Measurements from ENCODE around the gene ERCC3.
"Not testable (repeated sequence)": the region's sequence is repeated elsewhere in the genome, so short reads cannot be mapped to it uniquely, and the experiment has no call there.

Gene ERCC3

DNA sequence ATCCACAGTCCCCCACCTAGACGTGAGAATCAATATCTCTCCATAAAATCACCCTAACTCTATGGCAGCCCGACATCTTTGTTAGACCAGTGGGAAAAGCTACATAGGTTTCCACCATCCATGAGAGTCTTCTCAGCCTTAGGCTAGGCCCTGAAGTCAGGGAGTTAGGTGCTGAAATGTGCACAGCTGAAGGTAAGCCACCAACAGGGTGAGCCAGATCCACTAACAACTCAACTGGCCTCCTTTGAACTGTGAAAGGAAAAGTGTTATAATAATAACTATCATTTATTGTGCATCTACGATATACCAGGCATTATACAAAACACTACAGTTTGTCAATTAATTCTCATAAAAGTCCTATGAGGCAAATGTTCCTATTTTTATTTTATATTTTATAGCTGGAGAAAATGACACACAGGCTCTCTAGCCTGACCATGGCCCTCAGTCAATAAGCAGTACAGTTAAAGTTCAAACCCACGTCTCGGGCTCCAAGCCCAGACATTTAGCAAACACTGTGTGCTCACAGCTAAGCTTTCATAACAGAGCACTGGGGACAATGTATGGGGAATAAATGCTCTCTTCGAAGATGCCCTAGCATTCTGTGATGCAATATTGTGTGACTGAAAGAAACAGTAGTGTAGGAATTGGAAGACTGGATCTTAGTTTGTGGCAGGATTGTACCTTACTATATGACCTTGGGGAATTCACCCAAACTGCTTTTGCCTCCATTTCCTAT, 62.6 kb downstream of the ERCC3 start:
- in situ Hi-C loops (cut with MboI; ENCODE audit: low pct_unique_long_range_greater_than_20kb, low sequenced_read_pairs): no loop called here
- no peak for DNase-seq

DNA sequence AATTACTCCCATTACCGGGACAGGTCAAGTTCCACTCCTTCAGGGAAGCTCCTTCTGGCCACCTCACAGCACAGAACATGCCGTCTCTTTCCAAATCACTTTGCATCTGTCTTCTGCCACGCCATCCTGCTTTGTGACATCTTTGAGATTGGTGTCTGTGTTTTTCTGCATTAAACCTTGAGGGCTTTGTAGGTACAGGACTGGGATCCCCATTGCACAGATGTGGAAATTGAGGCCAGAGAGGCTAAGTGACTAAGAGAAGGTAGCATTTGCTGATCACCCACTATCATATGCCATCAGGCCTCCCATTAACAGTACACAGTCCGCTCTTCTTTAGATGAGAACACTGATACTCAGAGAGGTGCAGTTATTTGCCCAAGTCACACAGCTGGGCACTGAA, 64.4 kb downstream of the ERCC3 start:
- DNase-seq: no peak
- in situ Hi-C loops (cut with MboI; ENCODE audit: low pct_unique_long_range_greater_than_20kb, low sequenced_read_pairs): no loop called here

DNA sequence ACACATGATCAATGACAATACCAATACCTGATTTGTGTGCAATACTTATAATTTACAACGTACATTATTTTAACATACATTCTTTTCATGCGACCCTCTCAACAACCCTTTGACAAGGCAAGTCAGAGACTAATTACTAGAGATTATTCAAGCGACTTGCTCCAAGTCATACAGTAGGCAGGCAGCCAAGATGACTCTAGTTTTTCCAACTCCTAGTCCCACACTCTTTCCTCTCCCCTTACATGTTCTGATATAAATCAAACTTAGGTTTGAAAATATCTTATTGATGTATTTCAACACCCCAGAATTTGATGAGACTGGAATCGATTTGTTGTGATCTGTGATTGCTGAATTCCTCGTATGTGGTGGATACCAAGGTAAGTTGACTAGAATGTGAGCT, 65.8 kb downstream of the ERCC3 start:
- no peak for DNase-seq
- in situ Hi-C loops (cut with MboI; ENCODE audit: low pct_unique_long_range_greater_than_20kb, low sequenced_read_pairs): no loop called here

DNA sequence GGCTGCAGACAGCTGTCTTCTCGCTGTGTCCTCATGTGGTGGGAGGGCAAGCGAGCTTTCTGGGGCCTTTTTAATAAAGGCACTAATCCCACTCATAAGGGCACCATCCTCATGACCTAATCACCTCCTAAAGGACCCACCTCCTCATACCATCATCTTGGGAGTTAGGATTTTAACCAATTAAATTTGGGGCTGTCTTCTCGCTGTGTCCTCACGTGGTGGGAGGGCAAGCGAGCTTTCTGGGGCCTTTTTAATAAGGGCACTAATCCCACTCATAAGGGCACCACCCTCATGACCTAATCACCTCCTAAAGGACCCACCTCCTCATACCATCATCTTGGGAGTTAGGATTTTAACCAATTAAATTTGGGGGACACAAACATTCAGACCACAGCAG, 66.7 kb downstream of the ERCC3 start:
- DNase-seq; in situ Hi-C loops (cut with MboI; ENCODE audit: low pct_unique_long_range_greater_than_20kb, low sequenced_read_pairs): not testable (repeated sequence)

DNA sequence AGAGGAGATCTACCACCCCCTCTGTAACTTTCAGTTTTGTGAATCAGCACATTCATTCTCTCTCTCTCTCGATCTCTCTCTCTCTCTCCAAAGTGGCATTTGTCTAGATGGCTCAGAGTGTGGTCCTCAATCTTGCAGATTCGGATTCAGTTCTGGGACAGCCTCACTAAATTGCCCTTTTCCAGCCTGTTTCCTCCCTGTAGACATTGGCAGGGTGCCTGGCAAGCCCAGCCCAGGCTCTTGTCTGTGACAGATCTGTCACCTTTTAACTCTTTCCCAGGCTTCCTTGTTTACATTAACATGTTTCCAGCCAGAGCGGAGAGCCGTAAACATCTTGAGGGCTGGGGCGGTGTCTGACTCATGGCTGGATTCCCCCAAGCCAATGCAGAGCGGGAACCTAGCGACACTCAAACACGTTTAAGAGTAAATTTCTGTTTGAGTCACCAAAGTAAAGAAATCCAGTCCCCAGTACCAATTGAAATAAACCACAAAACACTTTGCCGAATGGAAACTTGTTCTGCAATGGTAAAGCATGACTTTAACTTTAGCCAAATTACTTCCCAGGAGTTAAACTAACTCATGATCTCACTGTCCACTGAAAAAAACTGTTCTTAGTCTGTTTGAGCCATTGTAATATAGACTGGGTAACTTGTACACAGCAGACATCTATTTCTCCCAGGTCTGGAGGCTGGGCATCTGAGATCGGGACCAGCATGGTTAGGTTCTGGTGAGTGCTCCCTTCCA, 67.3 kb downstream of the ERCC3 start:
- in situ Hi-C loops (cut with MboI; ENCODE audit: low pct_unique_long_range_greater_than_20kb, low sequenced_read_pairs): no loop called here
- DNase-seq: peak; percentile 27

DNA sequence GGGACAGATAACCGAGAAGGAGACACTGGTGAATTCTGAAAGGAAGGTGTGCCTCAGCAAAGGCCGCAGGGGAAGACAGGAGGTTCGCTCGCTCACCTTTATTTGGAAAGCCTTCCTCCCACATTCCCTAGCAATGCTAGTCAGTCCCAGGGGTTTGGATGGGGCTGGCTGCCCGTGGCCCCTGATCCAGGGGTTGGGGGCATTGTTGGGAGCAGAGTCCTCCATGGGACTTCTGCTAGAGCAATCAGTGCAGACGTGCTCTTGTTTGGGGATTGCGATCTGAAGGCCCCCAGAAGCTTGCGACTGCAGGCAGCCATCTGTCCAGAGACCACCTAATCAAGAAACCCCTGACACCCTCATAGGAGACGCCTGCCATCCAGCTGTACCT, 67.8 kb downstream of the ERCC3 start:
- in situ Hi-C loops (cut with MboI; ENCODE audit: low pct_unique_long_range_greater_than_20kb, low sequenced_read_pairs): no loop called here
- no peak for DNase-seq

DNA sequence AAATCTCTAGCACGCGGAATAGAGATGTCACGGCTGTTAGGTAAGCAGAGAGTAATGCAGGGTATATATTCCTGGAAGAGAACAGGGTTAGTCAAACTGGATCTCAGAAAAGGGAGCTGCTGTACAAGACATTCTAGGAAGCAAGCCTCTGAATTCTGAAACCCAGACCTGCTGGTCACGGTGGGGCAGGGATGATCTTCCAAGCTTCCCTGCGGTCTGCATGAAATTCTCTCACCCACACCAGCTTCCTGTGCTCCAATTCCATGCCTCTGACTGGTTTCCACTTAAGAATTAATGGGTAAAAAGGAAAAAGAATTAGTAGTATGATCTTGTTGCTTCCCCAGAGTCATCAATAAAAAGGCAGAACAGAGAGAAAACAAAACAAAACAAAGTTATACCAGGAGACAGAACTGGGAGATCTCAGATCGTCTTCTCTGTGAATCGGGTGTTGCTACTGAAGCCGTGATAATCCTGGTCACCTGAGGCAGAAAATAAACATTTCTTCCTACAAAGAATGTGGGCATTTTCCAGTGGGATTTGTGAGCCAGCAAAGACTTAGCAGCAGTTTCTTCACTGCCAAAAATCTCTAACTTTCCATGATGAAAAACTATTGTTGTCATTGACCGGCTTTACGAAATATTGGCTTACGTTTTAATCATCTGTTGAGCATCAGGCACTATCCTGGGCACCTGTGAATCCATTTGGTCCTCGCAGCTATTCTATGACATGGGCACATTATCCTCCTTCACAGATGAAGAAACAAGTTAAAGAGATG, 68.6 kb downstream of the ERCC3 start:
- DNase-seq: no peak
- in situ Hi-C loops (cut with MboI; ENCODE audit: low pct_unique_long_range_greater_than_20kb, low sequenced_read_pairs): no loop called here

DNA sequence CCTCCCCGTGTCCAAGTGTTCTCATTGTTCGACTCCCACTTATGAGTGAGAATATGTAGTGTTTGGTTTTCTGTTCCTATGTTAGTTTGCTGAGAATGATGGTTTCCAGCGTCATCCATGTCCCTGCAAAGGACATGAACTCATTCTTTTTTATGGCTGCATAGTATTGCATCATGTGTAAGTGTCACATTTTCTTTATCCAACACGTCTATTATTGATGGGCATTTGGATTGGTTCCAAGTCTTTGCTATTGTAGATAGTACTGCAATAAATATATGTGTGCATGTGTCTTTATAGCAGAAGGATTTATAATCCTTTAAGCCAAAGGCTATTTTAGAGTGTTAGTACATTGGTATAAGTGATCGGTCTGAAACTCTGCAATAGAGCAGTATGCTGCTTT, 69.8 kb downstream of the ERCC3 start:
- DNase-seq; in situ Hi-C loops (cut with MboI; ENCODE audit: low pct_unique_long_range_greater_than_20kb, low sequenced_read_pairs): not testable (repeated sequence)

DNA sequence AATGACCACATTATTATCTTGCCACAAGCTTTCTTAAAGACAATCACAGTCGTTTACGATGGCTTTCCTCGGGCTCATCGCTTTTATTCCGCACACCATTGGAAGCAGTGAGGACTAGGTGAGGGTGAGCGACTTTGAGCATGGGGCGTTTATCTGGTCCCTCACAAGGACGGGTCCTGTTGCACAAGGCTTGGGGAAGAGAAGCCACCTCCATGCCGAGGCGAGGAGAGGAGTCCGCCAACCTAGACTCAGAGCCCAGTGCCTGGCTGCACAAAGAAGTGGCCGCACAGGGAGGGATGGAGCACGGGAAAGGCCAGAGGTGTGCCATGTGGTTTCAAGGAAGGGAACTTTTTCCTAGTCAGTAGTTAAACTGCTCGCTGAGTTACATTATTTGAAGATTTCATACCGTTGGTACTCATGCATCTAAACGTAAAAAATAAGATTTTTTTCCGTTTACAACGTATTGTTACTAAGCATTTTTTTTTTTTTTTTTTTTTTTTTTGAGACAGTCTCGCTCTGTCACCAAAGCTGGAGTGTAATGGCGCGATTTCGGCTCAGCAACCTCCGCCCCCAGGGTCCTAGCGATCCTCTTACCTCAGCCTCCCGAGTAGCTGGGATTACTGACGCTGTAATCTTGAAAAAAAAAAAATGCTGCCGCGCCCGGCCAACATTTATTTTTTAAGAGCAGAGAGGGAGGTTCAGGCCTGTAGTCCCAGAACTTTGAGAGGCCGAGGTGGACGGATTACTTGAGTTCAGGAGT, 73.0 kb downstream of the ERCC3 start:
- no peak for DNase-seq
- in situ Hi-C loops (cut with MboI; ENCODE audit: low pct_unique_long_range_greater_than_20kb, low sequenced_read_pairs): no loop called here

DNA sequence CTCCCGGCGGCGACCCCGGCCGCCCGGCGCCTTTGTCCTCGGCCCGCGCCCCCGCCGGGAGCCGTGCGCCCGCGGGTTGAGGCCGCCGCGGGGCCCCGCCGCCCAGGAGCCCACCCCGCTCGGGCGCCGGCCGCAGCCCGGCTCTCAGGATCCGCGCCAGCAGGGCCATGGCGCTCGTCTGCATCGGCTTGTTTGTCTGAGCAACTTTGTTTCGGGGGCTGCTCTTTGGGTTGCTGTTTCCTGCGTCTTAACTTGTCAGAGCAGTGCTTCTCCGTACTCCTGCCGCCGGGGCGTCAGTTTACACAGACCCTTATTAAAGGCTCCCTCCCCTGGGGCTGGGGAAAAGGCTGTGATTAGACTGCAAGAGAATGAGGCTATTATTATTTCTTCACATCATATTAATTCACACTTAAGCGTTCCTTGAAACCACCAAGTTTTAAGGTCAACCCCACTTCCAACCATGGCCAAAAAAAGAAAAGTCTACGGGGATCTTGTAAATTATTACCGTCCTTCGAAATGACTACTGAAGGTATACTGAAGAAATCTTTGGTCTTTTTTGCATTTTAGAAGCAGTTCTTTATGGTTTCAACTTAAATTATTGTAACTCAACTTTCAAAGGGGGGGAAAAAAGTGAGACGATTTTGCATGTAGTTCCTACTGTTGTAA, 73.7 kb downstream of the ERCC3 start, which contains the start of gene CYP27C1:
CYP27C1 (minus strand) TSS at position 198 of the 666 bp plus-strand sequence; CDS start at position 169, 29 bp downstream.
- peak; percentile 25 for DNase-seq
- in situ Hi-C loops (cut with MboI; ENCODE audit: low pct_unique_long_range_greater_than_20kb, low sequenced_read_pairs): no loop called here

DNA sequence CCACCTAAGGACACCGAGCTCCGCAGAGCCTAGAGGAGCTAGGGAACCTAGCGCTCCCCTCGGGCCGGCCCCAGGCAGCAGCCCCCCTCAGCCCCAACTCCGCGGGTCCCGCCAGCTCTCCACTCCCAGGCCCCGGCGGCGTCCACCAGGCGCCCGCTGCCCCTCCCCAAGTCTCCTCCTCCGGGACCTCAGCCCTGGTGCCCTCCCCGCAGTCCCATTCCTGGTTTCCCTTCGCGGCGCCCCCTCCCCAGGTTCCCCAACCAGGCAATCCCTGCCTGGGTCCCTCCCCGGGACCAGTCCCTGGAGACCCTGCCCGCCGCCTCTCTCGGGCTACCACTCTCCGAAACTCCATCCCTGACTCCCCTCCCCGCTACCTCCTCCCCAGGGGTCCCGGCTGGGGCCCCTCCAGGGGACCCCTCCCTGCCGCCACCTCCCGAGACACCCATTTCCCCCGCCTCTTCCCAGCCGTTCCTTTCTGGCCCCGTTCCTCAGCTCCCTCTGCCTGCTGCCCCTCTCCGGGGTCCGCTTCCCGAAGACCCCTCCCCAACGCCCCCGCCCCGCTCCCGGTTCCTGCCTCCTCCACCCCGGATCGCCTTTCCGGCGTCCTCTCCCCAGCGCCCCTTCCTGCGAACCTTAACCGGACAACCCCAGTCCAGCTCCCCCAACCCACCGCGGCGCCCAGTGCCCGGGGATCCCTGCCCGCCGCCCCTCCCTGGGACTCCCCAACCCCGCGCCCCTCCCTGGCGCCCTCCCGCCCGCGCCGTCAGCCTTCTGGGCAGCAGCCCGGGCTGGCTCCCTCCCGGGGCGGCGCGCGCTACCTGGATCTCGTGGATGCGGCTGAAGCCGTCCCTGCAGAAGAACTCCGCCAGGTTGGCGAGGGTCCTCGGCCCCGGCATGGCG, 74.5 kb downstream of the ERCC3 start:
- in situ Hi-C loops (cut with MboI; ENCODE audit: low pct_unique_long_range_greater_than_20kb, low sequenced_read_pairs): no loop called here
- no peak for DNase-seq

DNA sequence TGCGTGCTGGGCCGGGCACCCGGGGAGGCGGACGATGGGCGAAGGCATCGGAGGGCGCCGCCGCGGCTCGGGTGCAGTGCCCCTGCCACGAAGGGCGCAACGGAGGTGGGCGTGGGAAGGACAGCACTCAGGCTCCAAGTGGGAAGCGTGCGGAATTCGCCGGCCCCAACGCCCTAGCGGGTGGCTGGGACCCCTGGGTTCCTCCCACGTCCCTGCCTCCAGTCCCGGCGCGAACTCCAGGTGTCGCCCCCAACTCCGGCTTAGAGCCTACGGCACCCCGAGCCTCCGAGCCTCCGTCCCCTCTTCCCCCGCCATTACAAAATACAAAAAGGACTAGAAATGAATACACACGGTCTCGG, 75.2 kb downstream of the ERCC3 start:
- in situ Hi-C loops (cut with MboI; ENCODE audit: low pct_unique_long_range_greater_than_20kb, low sequenced_read_pairs): no loop called here
- no peak for DNase-seq

DNA sequence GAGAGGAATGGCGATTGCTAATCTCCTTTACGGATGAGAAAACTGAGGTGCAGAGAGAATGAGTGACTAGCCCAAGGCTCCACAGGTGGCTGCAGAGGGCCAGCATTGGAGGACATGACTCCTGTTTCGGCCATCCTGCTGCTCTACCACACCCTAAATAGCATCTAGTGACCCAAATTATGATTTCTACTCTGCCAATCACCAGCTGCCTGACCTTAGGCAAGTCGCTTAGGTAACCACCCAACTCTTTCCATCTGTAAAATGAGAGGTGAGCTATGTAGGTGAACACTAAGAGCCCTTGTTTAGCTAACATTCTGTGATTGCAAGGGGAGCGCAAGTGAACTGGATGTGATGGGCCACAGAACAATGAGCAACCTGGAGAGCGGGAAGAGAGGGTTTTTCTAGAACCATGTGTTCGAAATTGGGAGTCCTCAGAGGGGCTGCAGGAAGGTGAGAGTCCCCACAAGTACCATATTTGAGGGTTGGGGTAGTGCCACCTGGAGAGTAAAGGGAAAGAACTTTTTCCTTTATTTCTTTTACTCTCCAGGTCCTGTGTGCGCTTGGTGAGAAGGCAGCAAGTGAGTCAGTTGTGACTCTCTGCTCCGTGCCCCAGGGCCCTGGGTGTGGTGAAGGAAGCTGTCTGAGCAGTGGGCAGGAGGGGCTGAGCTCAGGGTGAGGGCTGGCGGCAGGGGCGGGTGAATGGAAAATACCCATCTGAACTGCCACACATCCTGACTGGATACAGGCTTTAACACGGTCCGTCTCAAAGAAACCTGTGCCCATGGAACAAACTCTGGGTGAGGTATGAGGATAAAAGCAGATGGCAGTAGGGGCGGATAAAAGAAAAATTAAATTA, 76.2 kb downstream of the ERCC3 start:
- in situ Hi-C loops (cut with MboI; ENCODE audit: low pct_unique_long_range_greater_than_20kb, low sequenced_read_pairs): no loop called here
- no peak for DNase-seq

DNA sequence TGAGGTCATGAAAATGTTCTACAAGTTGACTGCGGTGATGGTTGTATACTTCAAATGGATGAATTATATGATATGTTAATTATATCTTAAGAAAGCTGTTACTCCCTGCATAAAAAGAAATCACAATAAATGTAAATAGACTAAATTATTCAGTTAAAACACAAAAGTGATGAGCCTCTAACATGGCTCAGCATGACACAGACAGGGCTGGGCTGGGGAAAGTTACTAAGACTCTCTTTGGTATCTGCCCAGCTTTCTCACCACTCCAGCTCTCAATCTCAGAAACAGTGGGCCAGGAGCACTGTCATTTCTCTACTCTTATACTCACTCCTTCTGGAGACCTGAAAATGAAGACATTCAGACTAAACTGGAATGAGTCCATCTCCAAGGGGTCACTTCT, 77.4 kb downstream of the ERCC3 start:
- no peak for DNase-seq
- in situ Hi-C loops (cut with MboI; ENCODE audit: low pct_unique_long_range_greater_than_20kb, low sequenced_read_pairs): no loop called here

DNA sequence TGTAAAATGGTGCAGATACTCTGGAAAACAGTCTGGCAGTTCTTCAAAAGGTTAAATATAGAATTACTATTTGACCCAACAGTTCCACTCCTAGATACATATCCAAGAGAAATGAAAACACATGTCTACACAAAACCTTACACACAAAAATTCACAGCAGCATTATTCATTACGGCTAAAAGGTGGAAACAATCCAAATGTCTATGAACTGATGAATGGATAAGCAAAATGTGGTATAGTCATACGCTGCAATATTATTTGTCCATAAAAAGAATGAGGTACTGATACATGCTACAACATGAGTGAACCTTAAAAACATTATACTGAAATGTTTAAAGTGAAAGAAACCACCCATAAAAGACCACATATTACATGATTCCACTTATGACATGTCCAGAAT, 77.8 kb downstream of the ERCC3 start:
- in situ Hi-C loops (cut with MboI; ENCODE audit: low pct_unique_long_range_greater_than_20kb, low sequenced_read_pairs): no loop called here
- no peak for DNase-seq

DNA sequence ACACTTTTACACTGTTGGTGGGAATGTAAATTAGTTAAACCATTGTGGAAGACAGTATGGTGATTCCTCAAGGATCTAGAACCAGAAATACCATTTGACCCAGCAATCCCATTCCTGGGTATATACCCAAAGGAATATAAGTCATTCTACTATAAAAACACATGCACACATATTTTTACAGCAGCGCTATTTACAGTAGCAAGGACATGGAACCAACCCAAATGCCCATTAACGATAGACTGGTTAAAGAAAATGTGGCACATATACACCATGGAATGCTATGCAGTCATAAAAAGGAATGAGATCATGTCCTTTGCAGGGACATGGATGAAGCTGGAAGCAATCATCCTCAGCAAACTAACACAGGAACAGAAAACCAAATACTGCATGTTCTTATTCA, 79.7 kb downstream of the ERCC3 start:
- in situ Hi-C loops (cut with MboI; ENCODE audit: low pct_unique_long_range_greater_than_20kb, low sequenced_read_pairs): not testable (repeated sequence)

DNA sequence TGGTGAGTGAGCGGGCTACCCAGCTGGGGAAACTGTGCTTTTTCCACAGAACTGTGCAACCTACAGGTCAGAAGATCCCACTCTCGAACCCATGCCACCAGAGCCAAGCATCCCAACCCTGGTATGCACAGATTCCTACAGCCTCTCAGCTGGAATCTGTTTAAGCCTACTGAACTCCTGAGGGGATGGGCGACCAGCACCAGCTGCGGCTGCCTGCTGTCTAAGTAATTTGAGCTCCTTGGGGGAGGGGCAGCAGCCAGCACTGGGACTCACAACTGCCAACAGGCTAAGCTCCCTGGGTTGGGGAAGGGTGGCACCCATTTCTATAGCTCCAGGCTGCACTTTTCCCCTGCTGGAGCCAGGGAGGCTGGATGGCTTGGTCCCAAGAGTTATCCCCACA, 85.6 kb downstream of the ERCC3 start:
- in situ Hi-C loops (cut with MboI; ENCODE audit: low pct_unique_long_range_greater_than_20kb, low sequenced_read_pairs): no loop called here
- DNase-seq: no peak

More for the DNA sequence above, 79.7 kb downstream of the ERCC3 start:
- DNase-seq: not testable (repeated sequence)

All from KBM-7 (cell line).